CD4-positive, CD25-positive, alpha-beta regulatory T cell (primary cell): ENCODE data around the gene CRKL. TPM values are rescaled to one million over a fixed set of nuclear protein-coding genes. Genes with fewer than 3 reads are reported as not detected.
"Not testable (repeated sequence)": the region's sequence is repeated elsewhere in the genome, so short reads cannot be mapped to it uniquely, and the experiment has no call there.

Experiments used
- ATAC-seq, 2 donors: fragments of 150-1000 bp; cut with Tn5 transposase; one replicate each; pipeline ENCODE4 v1.10.0; 2021; ENCODE audit warnings: low read depth in 2 of 2, moderate number of reproducible peaks in 2 of 2, moderate library complexity in 1 of 2
- DNase-seq, 3 donors: peaks; one replicate each; pipeline versions ENCODE4 v3.0.0 to v3.0.0-alpha.2; 2012 to 2022; ENCODE audit warnings: mixed read lengths in 1 of 3
- H3K27ac ChIP-seq: one replicate; pipeline ENCODE4 v1.7.0; 2013; ENCODE audit warnings: mild to moderate bottlenecking, low read length; ENCODE audit not compliant: insufficient read depth, poor library complexity, severe bottlenecking
- H3K27me3 ChIP-seq: one replicate; pipeline ENCODE4 v1.7.0; 2013; ENCODE audit warnings: low read length; ENCODE audit not compliant: control insufficient read depth, insufficient read depth
- H3K36me3 ChIP-seq: one replicate; pipeline ENCODE4 v1.7.0; 2013; ENCODE audit warnings: mild to moderate bottlenecking, low read length, moderate library complexity; ENCODE audit not compliant: control insufficient read depth, insufficient read depth
- H3K4me1 ChIP-seq: 2 replicates; pipeline ENCODE4 v1.7.0; 2013; ENCODE audit warnings: mild to moderate bottlenecking, low read length; ENCODE audit not compliant: insufficient read depth, control insufficient read depth, poor library complexity, severe bottlenecking
- H3K4me3 ChIP-seq: one replicate; pipeline ENCODE4 v1.7.0; 2013; ENCODE audit warnings: low read depth, mild to moderate bottlenecking, low read length, moderate library complexity
- H3K9me3 ChIP-seq, 2 experiments: 1 replicate in 1 of 2; 2 replicates in 1 of 2; pipeline ENCODE4 v1.7.0; 2013; ENCODE audit warnings: low read length in 2 of 2, mild to moderate bottlenecking in 1 of 2, moderate library complexity in 1 of 2; ENCODE audit not compliant: control insufficient read depth in 2 of 2
- H3K27ac Mint-ChIP-seq, 3 donors: one replicate each; pipeline ENCODE4 v1.8.0; 2020 to 2022; ENCODE audit warnings: mild to moderate bottlenecking in 3 of 3, mixed read lengths in 3 of 3, moderate library complexity in 2 of 3
- H3K27me3 Mint-ChIP-seq: one replicate; pipeline ENCODE4 v1.8.0; 2022; ENCODE audit warnings: mild to moderate bottlenecking, mixed read lengths
- H3K36me3 Mint-ChIP-seq: one replicate; pipeline ENCODE4 v1.8.0; 2020; ENCODE audit warnings: mixed read lengths
- H3K4me1 Mint-ChIP-seq, 4 donors: one replicate each; pipeline ENCODE4 v1.8.0; 2020 to 2022; ENCODE audit warnings: mixed read lengths in 4 of 4, mild to moderate bottlenecking in 1 of 4
- H3K4me3 Mint-ChIP-seq, 4 donors: one replicate each; pipeline ENCODE4 v1.8.0; 2020 to 2022; ENCODE audit warnings: mild to moderate bottlenecking in 4 of 4, mixed read lengths in 4 of 4, moderate library complexity in 3 of 4
- H3K9me3 Mint-ChIP-seq, 7 donors: one replicate each; pipeline ENCODE4 v1.8.0; 2020 to 2022; ENCODE audit warnings: mixed read lengths in 7 of 7, mild to moderate bottlenecking in 3 of 7, moderate library complexity in 2 of 7
- polyA plus RNA-seq, 4 donors: library from polyadenylated mRNA; unstranded; fragments of 300-500 nt; fragmentation: Illumina TruSeq; gene quantifications; one replicate each; pipeline ENCODE4 v1.2.3, GENCODE V29; 2021
- total RNA-seq: library from RNA; stranded (reverse); gene quantifications from one replicate; pipeline ENCODE4 v1.2.3, GENCODE V29; 2022

CRKL gene
- total and polyA plus RNA-seq, 5 donors from 2014 or later, result 41.7 to 61.4 (median 53.1) TPM

DNA sequence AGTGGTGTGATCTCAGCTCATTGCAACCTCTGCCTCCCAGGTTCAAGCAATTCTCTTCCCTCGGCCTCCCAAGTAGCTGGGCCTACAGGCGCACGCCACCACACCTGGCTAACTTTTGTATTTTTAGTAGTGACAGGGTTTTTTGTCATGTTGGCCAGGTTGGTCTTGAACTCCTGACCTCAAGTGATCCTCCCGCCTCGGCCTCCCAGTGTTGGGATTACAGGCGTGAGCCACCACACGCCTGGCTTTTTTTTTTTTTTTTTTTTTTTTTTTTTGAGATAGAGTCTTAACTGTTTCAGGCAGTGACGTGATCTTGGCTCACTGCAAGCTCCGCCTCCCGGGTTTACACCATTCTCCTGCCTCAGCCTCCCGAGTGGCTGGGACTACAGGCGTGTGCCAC, 13.2 kb downstream of the CRKL start:
- Mint-ChIP-seq H3K27ac (peak overlapping the region in 1 of 3 donors; percentile 15), H3K4me1 (peaks cover 30 to 83% (median 53%) of the 10 kb centered on the region in 4 donors), H3K36me3 (peaks cover 30% of the 10 kb centered on the region), H3K4me3 (peak overlapping the region in 1 of 4 donors; percentile 28)
- DNase-seq, H3K9me3 ChIP-seq, H3K27me3 ChIP-seq, H3K4me3 ChIP-seq, ATAC-seq, H3K27me3 Mint-ChIP-seq, H3K9me3 Mint-ChIP-seq, H3K27ac ChIP-seq: not testable (repeated sequence)
- peaks cover 28% of the 10 kb centered on the region for H3K4me1 ChIP-seq
- peaks cover 19% of the 10 kb centered on the region for H3K36me3 ChIP-seq

- H3K9me3 Mint-ChIP-seq, result no peaks in the 10 kb centered on the region
- peak overlapping the region in 1 of 3 donors; percentile 37 for H3K27ac Mint-ChIP-seq
- Histone ChIP-seq H3K27me3 (no peaks in the 10 kb centered on the region), H3K4me1 (peaks cover 29% of the 10 kb centered on the region), H3K4me3 (no peak overlapping the region), H3K36me3 (peaks cover 24% of the 10 kb centered on the region), H3K27ac (no peak overlapping the region), H3K9me3 (no peaks in the 10 kb centered on the region)
- H3K27me3 Mint-ChIP-seq, result no peaks in the 10 kb centered on the region
- no peak for DNase-seq
- H3K4me1 Mint-ChIP-seq, result peaks cover 23 to 81% (median 50%) of the 10 kb centered on the region in 4 donors
- ATAC-seq, result no peak
- H3K4me3 Mint-ChIP-seq, result peak overlapping the region in 1 of 4 donors; percentile 10
- peaks cover 28% of the 10 kb centered on the region for H3K36me3 Mint-ChIP-seq
These were observed 14.0 kb downstream of the CRKL start for GRCh38 chr22:20931126-20931654.

DNA sequence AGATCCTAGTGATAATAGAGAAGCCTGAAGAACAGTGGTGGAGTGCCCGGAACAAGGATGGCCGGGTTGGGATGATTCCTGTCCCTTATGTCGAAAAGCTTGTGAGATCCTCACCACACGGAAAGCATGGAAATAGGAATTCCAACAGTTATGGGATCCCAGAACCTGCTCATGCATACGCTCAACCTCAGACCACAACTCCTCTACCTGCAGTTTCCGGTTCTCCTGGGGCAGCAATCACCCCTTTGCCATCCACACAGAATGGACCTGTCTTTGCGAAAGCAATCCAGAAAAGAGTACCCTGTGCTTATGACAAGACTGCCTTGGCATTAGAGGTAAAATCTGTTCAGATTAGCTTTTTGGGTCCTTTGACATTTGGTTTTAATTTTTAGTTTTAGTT, 16.7 kb downstream of the CRKL start:
- Histone ChIP-seq H3K9me3 (no peaks in the 10 kb centered on the region), H3K27me3 (no peaks in the 10 kb centered on the region), H3K36me3 (peaks cover 31% of the 10 kb centered on the region), H3K4me3 (no peak overlapping the region), H3K4me1 (peaks cover 49% of the 10 kb centered on the region), H3K27ac (no peak overlapping the region)
- peak overlapping the region in 1 of 4 donors; percentile 17 for H3K4me3 Mint-ChIP-seq
- ATAC-seq (no peak), DNase-seq (no peak)
- peak overlapping the region in 2 of 3 donors; percentile 49 to 77 for H3K27ac Mint-ChIP-seq
- H3K9me3 Mint-ChIP-seq, result no peaks in the 10 kb centered on the region
- peaks cover 29 to 87% (median 60%) of the 10 kb centered on the region in 4 donors for H3K4me1 Mint-ChIP-seq
- peaks cover 39% of the 10 kb centered on the region for H3K36me3 Mint-ChIP-seq
- no peaks in the 10 kb centered on the region for H3K27me3 Mint-ChIP-seq

DNA sequence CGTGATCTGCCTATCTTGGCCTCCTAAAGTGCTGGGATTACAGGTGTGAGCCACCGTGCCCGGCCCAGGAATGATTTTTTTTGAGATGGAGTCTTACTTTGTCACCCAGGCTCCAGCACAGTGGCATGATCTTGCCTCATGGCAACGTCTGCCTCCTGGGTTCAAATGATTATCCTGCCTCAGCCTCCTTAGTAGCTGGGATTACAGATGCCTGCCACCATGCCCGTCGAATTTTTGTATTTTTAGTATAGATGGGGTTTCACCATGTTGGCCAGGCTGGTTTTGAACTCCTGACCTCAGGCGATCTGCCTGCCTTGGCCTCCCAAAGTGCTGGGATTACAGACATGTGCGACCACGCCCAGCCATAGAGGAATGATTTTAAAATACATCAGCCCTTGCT, 17.8 kb downstream of the CRKL start:
- H3K36me3 Mint-ChIP-seq, result peaks cover 41% of the 10 kb centered on the region

DNA sequence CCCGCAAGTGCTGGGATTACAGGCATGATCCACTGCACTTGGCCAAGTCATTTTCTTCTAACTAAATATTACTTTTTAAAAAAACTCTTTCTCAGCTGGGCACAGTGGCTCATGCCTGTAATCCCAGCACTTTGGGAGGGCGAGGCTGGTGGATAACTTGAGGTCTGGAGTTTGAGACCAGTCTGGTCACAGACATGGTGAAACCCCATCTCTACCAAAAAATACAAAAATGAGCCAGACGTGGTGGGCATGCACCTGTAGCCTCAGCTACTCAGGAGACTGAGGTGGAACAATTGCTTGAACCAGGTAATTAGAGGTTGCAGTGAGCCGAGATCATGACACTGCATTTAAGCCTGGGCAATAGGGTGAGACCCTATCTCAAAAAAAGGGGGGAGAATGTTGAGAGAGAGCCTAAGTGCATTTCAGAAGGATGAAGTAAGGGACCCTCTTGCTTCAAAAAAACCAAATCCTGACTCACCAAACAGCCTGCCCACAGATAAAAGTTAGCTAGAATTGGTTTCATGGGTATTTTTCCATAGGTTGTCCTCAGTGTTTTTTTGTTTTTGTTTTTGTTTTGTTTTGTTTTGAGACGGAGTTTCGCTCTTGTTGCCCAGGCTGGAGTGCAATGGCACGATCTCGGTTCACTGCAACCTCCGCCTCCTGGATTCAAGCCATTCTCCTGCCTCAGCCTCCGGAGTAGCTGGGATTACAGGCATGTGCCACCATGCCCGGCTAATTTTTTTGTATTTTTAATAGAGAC, 18.8 kb downstream of the CRKL start:
- H3K9me3 Mint-ChIP-seq, H3K27me3 Mint-ChIP-seq, H3K27ac ChIP-seq, H3K4me3 ChIP-seq, H3K27me3 ChIP-seq, ATAC-seq, H3K9me3 ChIP-seq, DNase-seq: not testable (repeated sequence)
- Mint-ChIP-seq H3K4me3 (peak overlapping the region; percentile 30 to 63 (median 50)), H3K36me3 (peaks cover 50% of the 10 kb centered on the region), H3K4me1 (peaks cover 35 to 90% (median 62%) of the 10 kb centered on the region in 4 donors), H3K27ac (peak overlapping the region in 1 of 3 donors; percentile 31)
- H3K4me1 ChIP-seq, result peaks cover 58% of the 10 kb centered on the region
- peaks cover 36% of the 10 kb centered on the region for H3K36me3 ChIP-seq

More for the DNA sequence above, 17.8 kb downstream of the CRKL start:
- not testable (repeated sequence) for H3K4me3 ChIP-seq, H3K9me3 ChIP-seq, H3K27ac ChIP-seq, H3K27me3 Mint-ChIP-seq, H3K27me3 ChIP-seq, ATAC-seq, DNase-seq, H3K9me3 Mint-ChIP-seq, H3K27ac Mint-ChIP-seq
- peaks cover 52% of the 10 kb centered on the region for H3K4me1 ChIP-seq
- H3K4me3 Mint-ChIP-seq, result peak overlapping the region in 3 of 4 donors; percentile 13 to 59 (median 46)
- H3K36me3 ChIP-seq, result peaks cover 34% of the 10 kb centered on the region
- H3K4me1 Mint-ChIP-seq, result peaks cover 27 to 88% (median 56%) of the 10 kb centered on the region in 4 donors

- peaks cover 40 to 90% (median 64%) of the 10 kb centered on the region in 4 donors for H3K4me1 Mint-ChIP-seq
- H3K27me3 Mint-ChIP-seq, result no peaks in the 10 kb centered on the region
- peak overlapping the region in 2 of 3 donors; percentile 5 to 86 for H3K27ac Mint-ChIP-seq
- H3K9me3 Mint-ChIP-seq, result no peaks in the 10 kb centered on the region
- Histone ChIP-seq H3K27ac (no peak overlapping the region), H3K9me3 (no peaks in the 10 kb centered on the region), H3K4me1 (peaks cover 59% of the 10 kb centered on the region), H3K27me3 (no peaks in the 10 kb centered on the region), H3K4me3 (peak overlapping the region; percentile 45), H3K36me3 (peaks cover 37% of the 10 kb centered on the region)
- no peak for DNase-seq
- H3K36me3 Mint-ChIP-seq, result peaks cover 50% of the 10 kb centered on the region
- peak overlapping the region; percentile 39 to 80 (median 70) for H3K4me3 Mint-ChIP-seq
- no peak for ATAC-seq
These were observed 20.0 kb downstream of the CRKL start for GRCh38 chr22:20937031-20937793.

- Mint-ChIP-seq H3K4me3 (peak overlapping the region in 3 of 4 donors; percentile 66 to 80 (median 73)), H3K27me3 (no peaks in the 10 kb centered on the region), H3K36me3 (peaks cover 53% of the 10 kb centered on the region), H3K9me3 (no peaks in the 10 kb centered on the region), H3K27ac (peak overlapping the region in 2 of 3 donors; percentile 5 to 86), H3K4me1 (peaks cover 45 to 90% (median 65%) of the 10 kb centered on the region in 4 donors)
- H3K9me3 ChIP-seq, result no peaks in the 10 kb centered on the region
- H3K27ac ChIP-seq, result no peak overlapping the region
- peak overlapping the region; percentile 45 for H3K4me3 ChIP-seq
- ATAC-seq (no peak), DNase-seq (no peak)
- H3K36me3 ChIP-seq, result peaks cover 37% of the 10 kb centered on the region
- H3K27me3 ChIP-seq, result no peaks in the 10 kb centered on the region
- H3K4me1 ChIP-seq, result peaks cover 59% of the 10 kb centered on the region
These were observed 20.8 kb downstream of the CRKL start for GRCh38 chr22:20937794-20938671.
